ENCODE measurements around the gene MMRN2.

DNA sequence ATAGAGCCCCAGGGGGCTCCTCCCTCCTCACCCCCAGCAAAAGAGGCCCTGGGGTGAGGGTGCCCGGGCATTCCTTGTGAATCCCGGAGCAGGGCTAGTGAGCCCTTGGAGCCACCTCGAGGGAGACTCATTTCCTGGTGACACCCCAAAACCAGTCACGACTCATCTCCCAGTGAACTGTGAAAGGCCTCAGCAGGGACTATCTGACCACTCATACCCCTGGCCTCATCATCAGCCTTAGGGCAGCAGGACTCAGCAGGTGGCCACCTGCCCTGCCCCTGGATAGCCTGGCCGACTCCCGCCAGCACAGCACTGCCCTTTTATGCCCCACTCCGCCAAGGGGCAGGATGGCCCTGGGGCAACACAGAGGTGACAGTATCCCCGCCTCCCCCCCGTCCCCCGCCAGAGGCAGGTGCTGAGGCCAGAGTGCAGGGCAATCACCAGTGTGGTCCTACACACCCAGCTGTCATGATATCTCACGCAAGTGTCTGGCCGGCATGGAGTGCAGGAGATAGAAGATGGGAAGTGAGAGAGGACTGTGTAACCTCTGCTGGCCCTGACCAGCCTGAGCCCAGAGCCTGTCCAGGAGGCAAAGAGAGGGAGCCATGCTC, 4.2 kb upstream of the MMRN2 start:
- TF ChIP-seq, protein P1, sequence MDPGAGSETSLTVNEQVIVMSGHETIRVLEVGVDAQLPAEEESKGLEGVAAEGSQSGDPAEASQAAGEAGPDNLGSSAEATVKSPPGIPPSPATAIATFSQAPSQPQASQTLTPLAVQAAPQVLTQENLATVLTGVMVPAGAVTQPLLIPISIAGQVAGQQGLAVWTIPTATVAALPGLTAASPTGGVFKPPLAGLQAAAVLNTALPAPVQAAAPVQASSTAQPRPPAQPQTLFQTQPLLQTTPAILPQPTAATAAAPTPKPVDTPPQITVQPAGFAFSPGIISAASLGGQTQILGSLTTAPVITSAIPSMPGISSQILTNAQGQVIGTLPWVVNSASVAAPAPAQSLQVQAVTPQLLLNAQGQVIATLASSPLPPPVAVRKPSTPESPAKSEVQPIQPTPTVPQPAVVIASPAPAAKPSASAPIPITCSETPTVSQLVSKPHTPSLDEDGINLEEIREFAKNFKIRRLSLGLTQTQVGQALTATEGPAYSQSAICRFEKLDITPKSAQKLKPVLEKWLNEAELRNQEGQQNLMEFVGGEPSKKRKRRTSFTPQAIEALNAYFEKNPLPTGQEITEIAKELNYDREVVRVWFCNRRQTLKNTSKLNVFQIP (CRISPR knock-in tag; IDR thresholded peaks at IDR 0.05; ENCODE audit: borderline replicate concordance, low read depth): no peak
- no peak for TF ChIP-seq ZFP30 (CRISPR knock-in tag; IDR thresholded peaks at IDR 0.05)
- TF ChIP-seq ZNF70 (CRISPR knock-in tag; IDR thresholded peaks at IDR 0.05): no peak
- no peak for TF ChIP-seq CREB5 (CRISPR knock-in tag; IDR thresholded peaks at IDR 0.05; ENCODE audit: low read depth)
- TF ChIP-seq, protein P2, sequence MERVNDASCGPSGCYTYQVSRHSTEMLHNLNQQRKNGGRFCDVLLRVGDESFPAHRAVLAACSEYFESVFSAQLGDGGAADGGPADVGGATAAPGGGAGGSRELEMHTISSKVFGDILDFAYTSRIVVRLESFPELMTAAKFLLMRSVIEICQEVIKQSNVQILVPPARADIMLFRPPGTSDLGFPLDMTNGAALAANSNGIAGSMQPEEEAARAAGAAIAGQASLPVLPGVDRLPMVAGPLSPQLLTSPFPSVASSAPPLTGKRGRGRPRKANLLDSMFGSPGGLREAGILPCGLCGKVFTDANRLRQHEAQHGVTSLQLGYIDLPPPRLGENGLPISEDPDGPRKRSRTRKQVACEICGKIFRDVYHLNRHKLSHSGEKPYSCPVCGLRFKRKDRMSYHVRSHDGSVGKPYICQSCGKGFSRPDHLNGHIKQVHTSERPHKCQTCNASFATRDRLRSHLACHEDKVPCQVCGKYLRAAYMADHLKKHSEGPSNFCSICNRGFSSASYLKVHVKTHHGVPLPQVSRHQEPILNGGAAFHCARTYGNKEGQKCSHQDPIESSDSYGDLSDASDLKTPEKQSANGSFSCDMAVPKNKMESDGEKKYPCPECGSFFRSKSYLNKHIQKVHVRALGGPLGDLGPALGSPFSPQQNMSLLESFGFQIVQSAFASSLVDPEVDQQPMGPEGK (CRISPR knock-in tag; IDR thresholded peaks at IDR 0.05; ENCODE audit: borderline replicate concordance): no peak
- TF ChIP-seq BACH2 (CRISPR knock-in tag; IDR thresholded peaks at IDR 0.05; ENCODE audit: borderline replicate concordance): no peak
- TF ChIP-seq ISL1 (CRISPR knock-in tag; IDR thresholded peaks at IDR 0.05): no peak
- no peak for TF ChIP-seq RARB (CRISPR knock-in tag; IDR thresholded peaks at IDR 0.05)
- TF ChIP-seq ZFP3 (CRISPR knock-in tag; IDR thresholded peaks at IDR 0.05): no peak
- no peak for TF ChIP-seq ZNF565 (CRISPR knock-in tag; conservative IDR thresholded peaks at IDR 0.05; ENCODE audit: low read depth)
- TF ChIP-seq OSR1 (CRISPR knock-in tag; IDR thresholded peaks at IDR 0.05): no peak
- TF ChIP-seq TSHZ2 (CRISPR knock-in tag; IDR thresholded peaks at IDR 0.05): no peak
- no peak for TF ChIP-seq ARNTL (CRISPR knock-in tag; IDR thresholded peaks at IDR 0.05; ENCODE audit: borderline replicate concordance, low read depth)

Measured in SK-N-SH treated with all-trans-retinoic acid at 6 μM for 48 hours (cell line).